MCF 10A (cell line): ENCODE results near the gene TIAL1. TPM values are rescaled to one million over a fixed set of nuclear protein-coding genes. Genes with fewer than 3 reads are reported as not detected.

ENCODE experiments used
- BruUV-seq: library from RNA; stranded (reverse); fragments of 400-500 nt; replicated peaks from 2 replicates; lab custom pipeline; 2021; lab: Mats Ljungman, UMichigan
- CTCF ChIA-PET: fragments of 300-600 bp; sonication (Branson Sonifier 250); formaldehyde crosslinking; extraction: SDS; loops from one replicate; lab custom pipeline; 2021; ENCODE audit warnings: antibody characterized with exemption, inconsistent platforms; lab: Yijun Ruan, JAX
- POLR2A ChIA-PET: fragments of 300-600, 350-650 bp; sonication (Branson Sonifier 250); formaldehyde crosslinking; extraction: SDS; loops from one replicate; lab custom pipeline; 2020; ENCODE audit warnings: antibody characterized with exemption, inconsistent platforms; lab: Yijun Ruan, JAX
- DNase-seq: peaks from one replicate; pipeline ENCODE4 v3.0.0-alpha.2; 2018; ENCODE audit not compliant: unreplicated experiment
- H3K27ac Mint-ChIP-seq: one replicate; pipeline ENCODE4 v1.8.0; 2022; ENCODE audit warnings: mild to moderate bottlenecking, low read depth, mixed read lengths; ENCODE audit not compliant: unreplicated experiment
- H3K27me3 Mint-ChIP-seq: one replicate; pipeline ENCODE4 v1.8.0; 2022; ENCODE audit warnings: mixed read lengths; ENCODE audit not compliant: insufficient read depth, unreplicated experiment
- H3K36me3 Mint-ChIP-seq: one replicate; pipeline ENCODE4 v1.8.0; 2022; ENCODE audit warnings: mild to moderate bottlenecking, moderate library complexity, mixed read lengths; ENCODE audit not compliant: insufficient read depth, unreplicated experiment
- H3K4me1 Mint-ChIP-seq: one replicate; pipeline ENCODE4 v1.8.0; 2022; ENCODE audit warnings: mixed read lengths; ENCODE audit not compliant: insufficient read depth, unreplicated experiment
- H3K4me3 Mint-ChIP-seq: one replicate; pipeline ENCODE4 v1.8.0; 2022; ENCODE audit warnings: mild to moderate bottlenecking, moderate library complexity, mixed read lengths; ENCODE audit not compliant: unreplicated experiment
- H3K9me3 Mint-ChIP-seq: one replicate; pipeline ENCODE4 v1.8.0; 2022; ENCODE audit warnings: mixed read lengths; ENCODE audit not compliant: unreplicated experiment
- CTCF ChIP-seq: fragments of 200-600 bp; IDR thresholded peaks from one replicate; pipeline ENCODE4 v1.8.0; 2022; ENCODE audit warnings: antibody characterized with exemption, mild to moderate bottlenecking; ENCODE audit not compliant: unreplicated experiment
- intact Hi-C: fragments of 100-400 bp; cut with micrococcal nuclease; formaldehyde crosslinking; loops from 2 replicates; pipeline ENCODE4 v1.14.1; 2022
- total RNA-seq: library from RNA; stranded (reverse); gene quantifications from 2 replicates; pipeline ENCODE4 v1.2.3, GENCODE V29; 2022

Gene TIAL1
- total RNA-seq, 1 experiment from 2014 or later = 149 TPM

DNA sequence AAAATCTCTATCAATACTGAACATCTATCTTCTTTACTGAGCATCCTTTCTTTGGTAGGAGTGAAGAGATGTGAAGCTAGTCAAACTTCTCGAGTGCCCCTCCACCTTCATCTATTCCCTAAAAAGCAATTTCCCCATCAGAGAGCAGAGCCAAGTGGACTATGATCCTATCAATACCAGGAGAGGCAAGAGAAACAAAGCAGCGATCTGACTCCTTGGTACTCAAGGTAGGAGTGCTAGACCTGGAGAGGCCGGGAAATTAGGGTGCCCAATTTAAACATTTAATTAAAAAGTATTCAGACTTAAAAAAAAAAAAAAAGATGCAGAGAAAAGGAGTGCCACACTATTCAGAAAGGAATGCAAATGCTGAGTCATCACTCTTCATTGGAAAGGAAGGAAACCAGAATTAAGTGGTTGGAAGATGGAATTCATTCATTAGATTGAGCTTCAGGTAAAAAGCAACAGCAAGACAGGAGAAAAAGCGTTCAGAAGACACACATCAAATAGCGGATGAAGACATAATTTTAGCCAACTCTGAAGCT lies 1.6 kb downstream of the TIAL1 start:
- peaks cover 36% of the 10 kb centered on the region for H3K36me3 Mint-ChIP-seq
- peak overlapping the region; percentile 87 for H3K27ac Mint-ChIP-seq
- ChIA-PET CTCF (interaction anchor here (0.5 to 1.1 kb wide), 5 partner anchors 13 to 401 kb away, joined by 3 to 4 read pairs (median 3); no protein-coding TSS in a partner anchor), POLR2A (interaction anchor here (0.6 to 6.5 kb wide), 18 partner anchors 9 to 1550 kb away, joined by 3 to 114 read pairs (median 4); partner anchors contain the start of genes BAG3, INPP5F, MCMBP and RGS10)
- peaks cover 26% of the 10 kb centered on the region for H3K4me1 Mint-ChIP-seq
- peak; percentile 48 for DNase-seq
- no peak for TF ChIP-seq CTCF
- intact Hi-C loops = loop anchor here (5.0 to 10.0 kb wide), 2 partner anchors 53 to 390 kb away; partner anchors contain the start of genes GRK5 and RGS10
- H3K27me3 Mint-ChIP-seq = no peaks in the 10 kb centered on the region
- no peaks in the 10 kb centered on the region for H3K9me3 Mint-ChIP-seq
- peak overlapping the region; percentile 77 for H3K4me3 Mint-ChIP-seq
- BruUV-seq = TSS peak; percentile 35

DNA sequence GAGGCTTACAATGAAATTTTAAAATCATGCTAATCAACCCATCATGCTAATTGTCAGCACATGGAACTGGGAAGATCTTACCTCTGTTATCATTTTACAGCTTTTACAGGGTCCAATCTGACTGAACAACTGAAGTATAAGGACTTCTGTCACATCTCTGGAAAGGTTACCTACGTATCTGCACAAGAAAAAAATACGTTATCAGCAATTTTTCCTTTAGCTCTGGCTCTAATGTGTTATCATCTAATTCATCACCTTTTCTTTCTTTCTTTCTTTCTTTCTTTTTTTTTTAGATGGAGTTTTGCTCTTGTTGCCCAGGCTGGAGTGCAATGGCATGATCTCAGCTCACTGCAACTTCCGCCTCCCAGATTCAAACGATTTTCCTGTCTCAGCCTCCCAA lies 8.7 kb downstream of the TIAL1 start:
- no TSS peak for BruUV-seq
- intact Hi-C loops = no loop called here
- Mint-ChIP-seq H3K27ac (no peak overlapping the region), H3K4me1 (peaks cover 22% of the 10 kb centered on the region), H3K27me3 (no peaks in the 10 kb centered on the region), H3K9me3 (no peaks in the 10 kb centered on the region), H3K36me3 (peaks cover 43% of the 10 kb centered on the region), H3K4me3 (no peak overlapping the region)
- no peak for TF ChIP-seq CTCF
- CTCF ChIA-PET = interaction anchor here (0.7 to 1.3 kb wide), 2 partner anchors 15 to 306 kb away, joined by 3 read pairs; no protein-coding TSS in a partner anchor
- no peak for DNase-seq
- POLR2A ChIA-PET = no interaction called here

DNA sequence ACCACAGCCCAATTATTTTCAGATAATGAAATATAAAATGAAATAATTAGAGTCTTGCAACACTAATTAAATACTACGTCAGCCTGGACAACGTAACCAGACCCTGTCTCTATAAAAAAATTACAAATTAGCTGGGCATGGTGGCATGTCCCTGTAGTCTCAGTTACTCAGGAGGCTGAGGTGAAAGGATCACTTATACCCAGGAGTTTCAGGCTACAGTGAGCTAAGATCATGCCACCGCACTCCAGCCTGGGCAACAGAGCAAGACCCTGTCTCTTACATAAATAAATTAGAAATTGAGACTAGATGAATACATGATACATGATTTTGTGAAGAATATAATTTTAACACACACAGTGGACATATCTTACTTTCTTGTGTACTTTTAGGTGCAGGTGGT lies 18.4 kb downstream of the TIAL1 start:
- DNase-seq = no peak
- H3K36me3 Mint-ChIP-seq = peaks cover 81% of the 10 kb centered on the region
- ChIA-PET POLR2A (no interaction called here), CTCF (no interaction called here)
- no peaks in the 10 kb centered on the region for H3K9me3 Mint-ChIP-seq
- intact Hi-C loops = no loop called here
- H3K4me3 Mint-ChIP-seq = no peak overlapping the region
- no peak for TF ChIP-seq CTCF
- H3K27me3 Mint-ChIP-seq = no peaks in the 10 kb centered on the region
- BruUV-seq = no TSS peak
- peaks cover 17% of the 10 kb centered on the region for H3K4me1 Mint-ChIP-seq
- H3K27ac Mint-ChIP-seq = no peak overlapping the region

GRCh38 chr10:119575991-119576390 lies 20.8 kb downstream of the TIAL1 start:
- CTCF ChIA-PET = no interaction called here
- Mint-ChIP-seq H3K27ac (no peak overlapping the region), H3K9me3 (no peaks in the 10 kb centered on the region), H3K4me3 (no peak overlapping the region), H3K4me1 (peaks cover 9% of the 10 kb centered on the region), H3K27me3 (no peaks in the 10 kb centered on the region), H3K36me3 (peaks cover 85% of the 10 kb centered on the region)
- DNase-seq = no peak
- no peak for TF ChIP-seq CTCF
- BruUV-seq = no TSS peak
- intact Hi-C loops = no loop called here
- POLR2A ChIA-PET = interaction anchor here (1.4 kb wide), 1 partner anchor 17 kb away, joined by 5 read pairs; no protein-coding TSS in a partner anchor
